IMR-90 (cell line): ENCODE measurements around the gene SEC11A. TPM values are rescaled to one million over a fixed set of nuclear protein-coding genes. Genes with fewer than 3 reads are reported as not detected.

Experiments used
- ATAC-seq: fragments of 200-7000 bp; cut with Tn5 transposase; 2 replicates; pipeline ENCODE4 v1.9.1; 2020; ENCODE audit warnings: low read depth, mild to moderate bottlenecking, moderate library complexity
- BruUV-seq: library from RNA; stranded (reverse); fragments of 400-500 nt; replicated peaks from 2 replicates; lab custom pipeline; 2021; lab: Mats Ljungman, UMichigan
- CTCF ChIA-PET: fragments of 300-600 bp; formaldehyde crosslinking; extraction: SDS; loops from one replicate; lab custom pipeline; 2021; ENCODE audit warnings: antibody characterized with exemption; lab: Yijun Ruan, JAX
- POLR2A ChIA-PET: fragments of 300-600 bp; sonication (Branson Sonifier 250); formaldehyde crosslinking; loops from one replicate; lab custom pipeline; 2022; ENCODE audit warnings: antibody characterized with exemption; ENCODE audit not compliant: unreplicated experiment; lab: Charles Lee
- DNase-seq: peaks from one replicate; pipeline ENCODE4 v3.0.0; 2013
- H2AFZ ChIP-seq: replicated peaks from 2 replicates; pipeline ENCODE3; 2013; ENCODE audit warnings: low read length, mild to moderate bottlenecking; ENCODE audit not compliant: poor library complexity
- H2AK5ac ChIP-seq: 2 replicates; pipeline ENCODE4 v1.6.1; 2013; ENCODE audit warnings: low read depth, low read length, inconsistent platforms
- H2AK9ac ChIP-seq: replicated peaks from 2 replicates; pipeline ENCODE3; 2013; ENCODE audit warnings: mild to moderate bottlenecking, low read depth, low read length, moderate library complexity; ENCODE audit not compliant: poor library complexity
- H2BK120ac ChIP-seq: 2 replicates; pipeline ENCODE4 v1.6.1; 2013; ENCODE audit warnings: low read depth, low read length, inconsistent platforms
- H2BK15ac ChIP-seq: 3 replicates; pipeline ENCODE4 v1.6.1; 2013; ENCODE audit warnings: low read depth, low read length, inconsistent platforms
- H2BK20ac ChIP-seq: 2 replicates; pipeline ENCODE4 v1.6.1; 2013; ENCODE audit warnings: low read depth, mild to moderate bottlenecking, inconsistent platforms, low read length, moderate library complexity
- H2BK5ac ChIP-seq: 2 replicates; pipeline ENCODE4 v1.6.1; 2013; ENCODE audit warnings: mild to moderate bottlenecking, low read depth, low read length, inconsistent platforms; ENCODE audit not compliant: poor library complexity, severe bottlenecking
- H3K14ac ChIP-seq: replicated peaks from 2 replicates; pipeline ENCODE4 v1.6.1; 2013; ENCODE audit warnings: low read depth, low read length, inconsistent platforms
- H3K18ac ChIP-seq: 2 replicates; pipeline ENCODE4 v1.6.1; 2013; ENCODE audit warnings: low read depth, low read length, control low read depth
- H3K23ac ChIP-seq: 2 replicates; pipeline ENCODE4 v1.6.1; 2013; ENCODE audit warnings: low read depth, low read length, inconsistent platforms
- H3K27ac ChIP-seq: 2 replicates; pipeline ENCODE4 v1.5.1; 2013; ENCODE audit warnings: mild to moderate bottlenecking, control low read depth, low read length; ENCODE audit not compliant: insufficient read depth
- H3K27me3 ChIP-seq: 2 replicates; pipeline ENCODE4 v1.6.1; 2013; ENCODE audit warnings: low read length; ENCODE audit not compliant: control insufficient read depth, insufficient read depth
- H3K36me3 ChIP-seq: 2 replicates; pipeline ENCODE4 v1.6.1; 2013; ENCODE audit warnings: low read length, mixed read lengths; ENCODE audit not compliant: control insufficient read depth, insufficient read depth
- H3K4ac ChIP-seq: 2 replicates; pipeline ENCODE4 v1.6.1; 2013; ENCODE audit warnings: low read depth, low read length, inconsistent platforms
- H3K4me1 ChIP-seq: 2 replicates; pipeline ENCODE4 v1.6.1; 2013; ENCODE audit warnings: low read length, mixed read lengths; ENCODE audit not compliant: control insufficient read depth, insufficient read depth
- H3K4me2 ChIP-seq: 2 replicates; pipeline ENCODE4 v1.6.1; 2013; ENCODE audit warnings: low read depth, mild to moderate bottlenecking, control low read depth, low read length, moderate library complexity
- H3K4me3 ChIP-seq: 2 replicates; pipeline ENCODE4 v1.5.1; 2013; ENCODE audit warnings: low read depth, mild to moderate bottlenecking, control low read depth, low read length, moderate library complexity; ENCODE audit not compliant: insufficient read depth
- H3K56ac ChIP-seq: 2 replicates; pipeline ENCODE4 v1.6.1; 2013; ENCODE audit warnings: low read length, inconsistent platforms; ENCODE audit not compliant: insufficient read depth; ENCODE audit errors: extremely low read depth
- H3K79me1 ChIP-seq, 2 experiments: 2 replicates each; pipeline ENCODE4 v1.6.1; 2013; ENCODE audit warnings: low read length in 2 of 2, inconsistent platforms in 1 of 2, low read depth in 1 of 2
- H3K9ac ChIP-seq: 2 replicates; pipeline ENCODE4 v1.6.1; 2013; ENCODE audit warnings: low read depth, low read length, control low read depth
- H3K9me1 ChIP-seq: 2 replicates; pipeline ENCODE4 v1.6.1; 2013; ENCODE audit warnings: low read length, inconsistent platforms; ENCODE audit not compliant: insufficient read depth
- H3K9me3 ChIP-seq: 2 replicates; pipeline ENCODE4 v1.6.1; 2013; ENCODE audit warnings: low read length; ENCODE audit not compliant: control insufficient read depth, insufficient read depth
- H4K20me1 ChIP-seq: 2 replicates; pipeline ENCODE4 v1.6.1; 2013; ENCODE audit warnings: low read length, inconsistent platforms; ENCODE audit not compliant: insufficient read depth
- H4K5ac ChIP-seq: 2 replicates; pipeline ENCODE4 v1.6.1; 2013; ENCODE audit warnings: mild to moderate bottlenecking, low read depth, low read length, control low read depth
- H4K8ac ChIP-seq, 2 experiments: 2 replicates each; pipeline ENCODE4 v1.6.1; 2013; ENCODE audit warnings: low read depth in 2 of 2, low read length in 2 of 2, control low read depth in 1 of 2, inconsistent platforms in 1 of 2
- H4K91ac ChIP-seq: 2 replicates; pipeline ENCODE4 v1.6.1; 2013; ENCODE audit warnings: low read depth, low read length, inconsistent platforms; ENCODE audit not compliant: insufficient read depth
- MXI1 ChIP-seq: IDR thresholded peaks from 2 replicates; pipeline ENCODE4 v1.6.1; 2012; ENCODE audit warnings: low read depth, mild to moderate bottlenecking, low read length, moderate library complexity, borderline replicate concordance
- NFE2L2 ChIP-seq: fragments of 150-350 bp; IDR thresholded peaks from 2 replicates; pipeline ENCODE4 v1.6.1; 2016; ENCODE audit warnings: low read depth, mild to moderate bottlenecking, low read length
- RCOR1 ChIP-seq: IDR thresholded peaks from 2 replicates; pipeline ENCODE4 v1.6.1; 2012; ENCODE audit warnings: mild to moderate bottlenecking, low read length, improper control_type of control experiment; ENCODE audit not compliant: insufficient replicate concordance
- RFX5 ChIP-seq: IDR thresholded peaks from 2 replicates; pipeline ENCODE4 v1.8.0; 2012; ENCODE audit warnings: low read depth, mild to moderate bottlenecking, low read length, moderate library complexity
- WGBS, 2 experiments: methylation state at CpG; one replicate each; pipeline versions ENCODE4 v1.1.5 to v1.1.7; 2013; ENCODE audit warnings: missing lambda C conversion rate in 2 of 2; ENCODE audit not compliant: insufficient read length in 1 of 2; ENCODE audit errors: extremely low coverage in 2 of 2; 5-methylcytosine and 5-hydroxymethylcytosine counted together
- dilution Hi-C: fragments of 300-500 bp; cut with HindIII; formaldehyde crosslinking; loops from one replicate; pipeline ENCODE4 v1.14.3; 2018; ENCODE audit warnings: low sequenced_read_pairs; ENCODE audit not compliant: unreplicated experiment
- in situ Hi-C: fragments of 300-500 bp; cut with MboI; formaldehyde crosslinking; loops from 3 replicates; pipeline ENCODE4 v1.14.3; 2019; ENCODE audit warnings: low sequenced_read_pairs, inconsistent platforms, mixed read lengths
- intact Hi-C: fragments of 100-400 bp; cut with micrococcal nuclease; formaldehyde crosslinking; loops from 2 replicates; pipeline ENCODE4 v1.10.0; 2022
- polyA plus RNA-seq, 3 experiments: library from polyadenylated mRNA; depleted of rRNA; stranded (reverse); fragments of >200 nt; gene quantifications; 2 replicates each; pipeline ENCODE4 v1.2.3, GENCODE V29; 2012; ENCODE audit warnings: low replicate concordance in 1 of 3
- total RNA-seq: library from RNA; depleted of rRNA; stranded (reverse); fragments of >200 nt; gene quantifications from 2 replicates; pipeline ENCODE4 v1.2.3, GENCODE V29; 2012

SEC11A gene
- total and polyA plus RNA-seq, 2 of the 4 experiments (the other 2 are of a cell fraction), result 62.4 to 108 TPM

- TF ChIP-seq MXI1 (no peak), RFX5 (no peak), NFE2L2 (no peak), RCOR1 (no peak)
- no peak overlapping the region for H4K8ac ChIP-seq
- no peak overlapping the region for H3K18ac ChIP-seq
- no peak overlapping the region for H3K9ac ChIP-seq
- peaks cover 13% of the 10 kb centered on the region for H3K36me3 ChIP-seq
- no peak overlapping the region for H4K5ac ChIP-seq
- BruUV-seq, result no TSS peak
- H3K27me3 ChIP-seq, result no peaks in the 10 kb centered on the region
- DNase-seq (no peak), ATAC-seq (no peak)
- dilution Hi-C loops (no loop called here), intact Hi-C loops (no loop called here), in situ Hi-C loops (no loop called here)
- H3K4ac ChIP-seq, result no peak overlapping the region
- CTCF ChIA-PET, result interaction anchor here (0.6 kb wide), 1 partner anchor 19 kb away, joined by 3 read pairs; no protein-coding TSS in a partner anchor
- no peak overlapping the region for H2AFZ ChIP-seq
- POLR2A ChIA-PET, result no interaction called here
- H3K27ac ChIP-seq, result no peak overlapping the region
- H3K4me3 ChIP-seq, result no peak overlapping the region
- H3K79me1 ChIP-seq, result peaks cover 23 to 40% of the 10 kb centered on the region in 2 experiments; a peak in 3 of 4 replicates
- no peak overlapping the region for H3K23ac ChIP-seq
- H4K20me1 ChIP-seq, result peaks cover 5% of the 10 kb centered on the region; the same call in 1 of the 2 replicates
- H3K9me3 ChIP-seq, result no peaks in the 10 kb centered on the region
- H2BK20ac ChIP-seq, result no peak overlapping the region
- H2AK5ac ChIP-seq, result no peak overlapping the region
- no peak overlapping the region for H2BK120ac ChIP-seq
- H2AK9ac ChIP-seq, result no peak overlapping the region
- no peak overlapping the region for H3K56ac ChIP-seq
- no peak overlapping the region for H2BK5ac ChIP-seq
- H3K9me1 ChIP-seq, result peaks cover 10% of the 10 kb centered on the region
- no peak overlapping the region for H2BK15ac ChIP-seq
- H3K14ac ChIP-seq, result no peak overlapping the region
- no peak overlapping the region for H3K4me2 ChIP-seq
- peaks cover 5% of the 10 kb centered on the region for H3K4me1 ChIP-seq
- no CpG with 5 or more reads among the region's 2 CpGs for WGBS, 2 experiments
- no peak overlapping the region for H4K91ac ChIP-seq
Observed at GRCh38 chr15:84666373-84666772, 49.6 kb downstream of the SEC11A start.
